Stimulated activated CD8-positive, alpha-beta memory T cell treated with anti-CD3 and anti-CD28 coated beads, Interleukin-12 subunit alpha, Interleukin-12 subunit beta, amount 100 ng/mL, for 24 hours (primary cell): ENCODE data around the gene LOC128125822.
"Not testable (repeated sequence)": the region's sequence is repeated elsewhere in the genome, so short reads cannot be mapped to it uniquely, and the experiment has no call there.

Experiments
- DNase-seq: peaks from one replicate; pipeline ENCODE4 v3.0.0-alpha.2; 2020; ENCODE audit errors: extremely low read depth

The LOC128125822 gene

GRCh38 chr6:63582579-63583231 is 10.4 kb downstream of the LOC128125822 start:
- no peak for DNase-seq

GRCh38 chr6:63584125-63584514 is 11.8 kb downstream of the LOC128125822 start:
- no peak for DNase-seq

- no peak for DNase-seq
These were observed 12.3 kb downstream of the LOC128125822 start for GRCh38 chr6:63584566-63584965.

GRCh38 chr6:63585652-63586051 is 13.4 kb downstream of the LOC128125822 start:
- DNase-seq = not testable (repeated sequence)

- DNase-seq = no peak
These were observed 17.7 kb downstream of the LOC128125822 start for GRCh38 chr6:63589952-63590411.

- no peak for DNase-seq
These were observed 20.6 kb downstream of the LOC128125822 start for GRCh38 chr6:63592886-63593285.

- DNase-seq = no peak
These were observed 25.1 kb downstream of the LOC128125822 start for GRCh38 chr6:63597141-63598048.

- no peak for DNase-seq
These were observed 26.1 kb downstream of the LOC128125822 start for GRCh38 chr6:63598049-63599036.

- DNase-seq = no peak
These were observed 27.0 kb downstream of the LOC128125822 start for GRCh38 chr6:63599243-63599642.

- no peak for DNase-seq
These were observed 27.9 kb downstream of the LOC128125822 start for GRCh38 chr6:63600136-63600535.

- no peak for DNase-seq
These were observed 37.0 kb downstream of the LOC128125822 start for GRCh38 chr6:63609231-63609630.

- no peak for DNase-seq
These were observed 38.7 kb downstream of the LOC128125822 start for GRCh38 chr6:63610944-63611343.

- no peak for DNase-seq
These were observed 39.3 kb downstream of the LOC128125822 start for GRCh38 chr6:63611560-63611959.

GRCh38 chr6:63615590-63615989 is 43.3 kb downstream of the LOC128125822 start:
- DNase-seq = no peak
